Activated CD4-positive, alpha-beta T cell treated with anti-CD3 and anti-CD28 coated beads for 36 hours (primary cell): Measurements from ENCODE around the gene GALNTL6. TPM values are rescaled to one million over a fixed set of nuclear protein-coding genes. Genes with fewer than 3 reads are reported as not detected.
"Not testable (repeated sequence)": the region's sequence is repeated elsewhere in the genome, so short reads cannot be mapped to it uniquely, and the experiment has no call there.

Source experiments
- ATAC-seq: fragments of 200-7000 bp; cut with Tn5 transposase; one replicate; pipeline ENCODE4 v1.10.0; 2021; ENCODE audit warnings: mild to moderate bottlenecking, moderate library complexity
- CTCF ChIA-PET: fragments of 350-600 bp; sonication (Branson Sonifier 250); formaldehyde crosslinking; loops from one replicate; lab custom pipeline; 2021; ENCODE audit warnings: antibody characterized with exemption; lab: Charles Lee
- POLR2A ChIA-PET: fragments of 350-600 bp; sonication (Branson Sonifier 250); formaldehyde crosslinking; loops from one replicate; lab custom pipeline; 2021; ENCODE audit warnings: antibody characterized with exemption, inconsistent platforms; lab: Charles Lee
- DNase-seq: peaks from one replicate; pipeline ENCODE4 v3.0.0-alpha.2; 2020
- H3K27ac Mint-ChIP-seq: one replicate; pipeline ENCODE4 v1.8.0; 2021; ENCODE audit warnings: mixed read lengths
- H3K27me3 Mint-ChIP-seq: one replicate; pipeline ENCODE4 v1.8.0; 2021; ENCODE audit warnings: mixed read lengths
- H3K36me3 Mint-ChIP-seq: one replicate; pipeline ENCODE4 v1.8.0; 2021; ENCODE audit warnings: low read depth, mixed read lengths
- H3K4me1 Mint-ChIP-seq: one replicate; pipeline ENCODE4 v1.8.0; 2021; ENCODE audit warnings: mixed read lengths
- H3K4me3 Mint-ChIP-seq: one replicate; pipeline ENCODE4 v1.8.0; 2021; ENCODE audit warnings: mild to moderate bottlenecking, moderate library complexity, mixed read lengths
- H3K9me3 Mint-ChIP-seq: one replicate; pipeline ENCODE4 v1.8.0; 2021; ENCODE audit warnings: low read depth, mixed read lengths
- intact Hi-C, 2 experiments: fragments of 100-400 bp; cut with DNase I in 1 of 2; cut with micrococcal nuclease in 1 of 2; formaldehyde crosslinking; loops; one replicate each; pipeline versions ENCODE4 v1.14.2 to v1.15.1; 2022 to 2024; cut with DNase I, micrococcal nuclease
- total RNA-seq, 2 experiments: library from RNA; stranded (reverse); gene quantifications; one replicate each; pipeline ENCODE4 v1.2.3, GENCODE V29; 2021

The GALNTL6 gene
- total RNA-seq, 2 experiments from 2014 or later: not detected

- intact Hi-C loops: no loop called here
- no peaks in the 10 kb centered on the region for H3K36me3 Mint-ChIP-seq
- H3K4me1 Mint-ChIP-seq: no peaks in the 10 kb centered on the region
- peaks cover 18% of the 10 kb centered on the region for H3K27me3 Mint-ChIP-seq
- ATAC-seq (no peak), DNase-seq (no peak)
- ChIA-PET CTCF (interaction anchor here (0.6 kb wide), 1 partner anchor 41 kb away, joined by 3 read pairs; no protein-coding TSS in a partner anchor), POLR2A (no interaction called here)
- H3K4me3 Mint-ChIP-seq: no peak overlapping the region
- peaks cover 2% of the 10 kb centered on the region for H3K9me3 Mint-ChIP-seq
- no peak overlapping the region for H3K27ac Mint-ChIP-seq
Observed at GRCh38 chr4:172963498-172964294, 1150.5 kb downstream of the GALNTL6 start.

- not testable (repeated sequence) for ATAC-seq
- H3K9me3 Mint-ChIP-seq: peaks cover 14% of the 10 kb centered on the region
Observed at GRCh38 chr4:172970189-172970588, 1157.0 kb downstream of the GALNTL6 start.

GRCh38 chr4:172974586-172974985 lies 1161.4 kb downstream of the GALNTL6 start:
- intact Hi-C loops: no loop called here
- Mint-ChIP-seq H3K27ac (no peak overlapping the region), H3K9me3 (peaks cover 9% of the 10 kb centered on the region), H3K4me1 (no peaks in the 10 kb centered on the region), H3K36me3 (no peaks in the 10 kb centered on the region), H3K27me3 (peaks cover 6% of the 10 kb centered on the region), H3K4me3 (no peak overlapping the region)
- ATAC-seq (no peak), DNase-seq (no peak)
- CTCF ChIA-PET: no interaction called here
- POLR2A ChIA-PET: no interaction called here

More at GRCh38 chr4:172970189-172970588, 1157.0 kb downstream of the GALNTL6 start:
- intact Hi-C loops, DNase-seq, H3K4me1 Mint-ChIP-seq, H3K4me3 Mint-ChIP-seq, H3K27me3 Mint-ChIP-seq, CTCF ChIA-PET, H3K27ac Mint-ChIP-seq, POLR2A ChIA-PET, H3K36me3 Mint-ChIP-seq: not testable (repeated sequence)

- Mint-ChIP-seq H3K27me3 (peaks cover 6% of the 10 kb centered on the region), H3K4me3 (no peak overlapping the region), H3K9me3 (peaks cover under 1% of the 10 kb centered on the region), H3K36me3 (no peaks in the 10 kb centered on the region), H3K27ac (no peak overlapping the region), H3K4me1 (no peaks in the 10 kb centered on the region)
- CTCF ChIA-PET: no interaction called here
- DNase-seq (no peak), ATAC-seq (no peak)
- POLR2A ChIA-PET: no interaction called here
- intact Hi-C loops: no loop called here
Observed at GRCh38 chr4:172975651-172976229, 1162.5 kb downstream of the GALNTL6 start.

- not testable (repeated sequence) for DNase-seq, H3K4me1 Mint-ChIP-seq, H3K36me3 Mint-ChIP-seq
Observed at GRCh38 chr4:172977491-172978041, 1164.4 kb downstream of the GALNTL6 start.

GRCh38 chr4:172978848-172979247 lies 1165.6 kb downstream of the GALNTL6 start:
- H3K4me1 Mint-ChIP-seq: no peaks in the 10 kb centered on the region
- no peaks in the 10 kb centered on the region for H3K9me3 Mint-ChIP-seq
- ATAC-seq (no peak), DNase-seq (no peak)
- peaks cover 4% of the 10 kb centered on the region for H3K27me3 Mint-ChIP-seq
- CTCF ChIA-PET: interaction anchor here (0.8 kb wide), 1 partner anchor 20 kb away, joined by 3 read pairs; no protein-coding TSS in a partner anchor
- H3K4me3 Mint-ChIP-seq: no peak overlapping the region
- POLR2A ChIA-PET: no interaction called here
- no peaks in the 10 kb centered on the region for H3K36me3 Mint-ChIP-seq
- no peak overlapping the region for H3K27ac Mint-ChIP-seq
- intact Hi-C loops: no loop called here

More at GRCh38 chr4:172977491-172978041, 1164.4 kb downstream of the GALNTL6 start:
- ATAC-seq, intact Hi-C loops, POLR2A ChIA-PET, H3K27ac Mint-ChIP-seq, H3K4me3 Mint-ChIP-seq, CTCF ChIA-PET, H3K9me3 Mint-ChIP-seq, H3K27me3 Mint-ChIP-seq: not testable (repeated sequence)

- CTCF ChIA-PET: no interaction called here
- Mint-ChIP-seq H3K27ac (no peak overlapping the region), H3K36me3 (no peaks in the 10 kb centered on the region), H3K9me3 (no peaks in the 10 kb centered on the region), H3K4me1 (no peaks in the 10 kb centered on the region), H3K4me3 (no peak overlapping the region), H3K27me3 (peaks cover 4% of the 10 kb centered on the region)
- POLR2A ChIA-PET: no interaction called here
- intact Hi-C loops: no loop called here
- ATAC-seq: no peak
- DNase-seq: no peak
Observed at GRCh38 chr4:172979332-172979731, 1166.1 kb downstream of the GALNTL6 start.

- no peaks in the 10 kb centered on the region for H3K9me3 Mint-ChIP-seq
- no peak overlapping the region for H3K27ac Mint-ChIP-seq
- peaks cover 2% of the 10 kb centered on the region for H3K27me3 Mint-ChIP-seq
- no peak overlapping the region for H3K4me3 Mint-ChIP-seq
- no peaks in the 10 kb centered on the region for H3K36me3 Mint-ChIP-seq
- intact Hi-C loops: no loop called here
- ATAC-seq (no peak), DNase-seq (no peak)
- CTCF ChIA-PET: no interaction called here
- H3K4me1 Mint-ChIP-seq: no peaks in the 10 kb centered on the region
- POLR2A ChIA-PET: no interaction called here
Observed at GRCh38 chr4:172980219-172980618, 1167.0 kb downstream of the GALNTL6 start.

GRCh38 chr4:172982151-172982590 lies 1169.0 kb downstream of the GALNTL6 start:
- peaks cover 2% of the 10 kb centered on the region for H3K27me3 Mint-ChIP-seq
- no peaks in the 10 kb centered on the region for H3K9me3 Mint-ChIP-seq
- intact Hi-C loops: no loop called here
- no peak overlapping the region for H3K27ac Mint-ChIP-seq
- DNase-seq (no peak), ATAC-seq (no peak)
- no peaks in the 10 kb centered on the region for H3K36me3 Mint-ChIP-seq
- no peaks in the 10 kb centered on the region for H3K4me1 Mint-ChIP-seq
- ChIA-PET CTCF (no interaction called here), POLR2A (no interaction called here)
- H3K4me3 Mint-ChIP-seq: no peak overlapping the region

GRCh38 chr4:172983014-172983413 lies 1169.8 kb downstream of the GALNTL6 start:
- Mint-ChIP-seq H3K4me3 (no peak overlapping the region), H3K27me3 (peaks cover 2% of the 10 kb centered on the region), H3K36me3 (no peaks in the 10 kb centered on the region), H3K9me3 (peaks cover 2% of the 10 kb centered on the region), H3K4me1 (no peaks in the 10 kb centered on the region), H3K27ac (no peak overlapping the region)
- DNase-seq (no peak), ATAC-seq (no peak)
- POLR2A ChIA-PET: no interaction called here
- CTCF ChIA-PET: interaction anchor here (0.6 kb wide), 1 partner anchor 8 kb away, joined by 3 read pairs; no protein-coding TSS in a partner anchor
- intact Hi-C loops: no loop called here

- no peak for DNase-seq
- peaks cover 2% of the 10 kb centered on the region for H3K27me3 Mint-ChIP-seq
- ChIA-PET CTCF (interaction anchor here (1.0 kb wide), 1 partner anchor 10 kb away, joined by 4 read pairs; no protein-coding TSS in a partner anchor), POLR2A (no interaction called here)
- no peaks in the 10 kb centered on the region for H3K36me3 Mint-ChIP-seq
- H3K4me1 Mint-ChIP-seq: no peaks in the 10 kb centered on the region
- intact Hi-C loops: no loop called here
- H3K9me3 Mint-ChIP-seq: peaks cover 4% of the 10 kb centered on the region
- H3K4me3 Mint-ChIP-seq: no peak overlapping the region
- no peak overlapping the region for H3K27ac Mint-ChIP-seq
- no peak for ATAC-seq
Observed at GRCh38 chr4:172983631-172984030, 1170.4 kb downstream of the GALNTL6 start.
